Right cardiac atrium (tissue), 5 donors: Measurements from ENCODE around the gene PKP2. TPM values are rescaled to one million over a fixed set of nuclear protein-coding genes. Genes with fewer than 3 reads are reported as not detected.

ENCODE experiments used
- ATAC-seq, 2 donors: fragments of 200-7000 bp; cut with Tn5 transposase; one replicate each; pipeline versions ENCODE4 v1.8.0 to v1.9.1; 2020; ENCODE audit warnings: moderate library complexity in 2 of 2, mild to moderate bottlenecking in 1 of 2
- DNase-seq, 3 donors: peaks; one replicate each; pipeline ENCODE4 v3.0.0-alpha.2; 2020
- H3K27ac ChIP-seq: one replicate; pipeline ENCODE4 v1.5.1; 2013; ENCODE audit warnings: mild to moderate bottlenecking, low read length, control low read depth, moderate library complexity
- H3K27me3 ChIP-seq: one replicate; pipeline ENCODE4 v1.6.1; 2013; ENCODE audit not compliant: control insufficient read depth, insufficient read depth
- H3K4me1 ChIP-seq: one replicate; pipeline ENCODE4 v1.6.1; 2013; ENCODE audit warnings: low read length; ENCODE audit not compliant: control insufficient read depth, insufficient read depth
- H3K4me3 ChIP-seq: one replicate; pipeline ENCODE4 v1.5.1; 2013; ENCODE audit warnings: low read length, control low read depth
- H3K9me3 ChIP-seq: one replicate; pipeline ENCODE4 v1.6.1; 2013; ENCODE audit warnings: low read length; ENCODE audit not compliant: control insufficient read depth
- WGBS: extraction: QIAGEN DNeasy Blood & Tissue Kit; methylation state at CpG from one replicate; pipeline ENCODE4 v1.1.7; 2013; 5-methylcytosine and 5-hydroxymethylcytosine counted together
- intact Hi-C, 4 donors: fragments of 100-400 bp; cut with DNase I; formaldehyde crosslinking; loops; one replicate each; pipeline versions ENCODE4 v1.11.0 to v1.14.0; 2022 to 2023
- polyA plus RNA-seq: library from polyadenylated mRNA; stranded (reverse); fragments of 200-250 nt; gene quantifications from one replicate; pipeline ENCODE4 v1.2.3, GENCODE V29; 2013
- total RNA-seq, 4 donors: library from RNA; stranded (reverse); fragmentation: NEBNext Ultra II Directional; extraction: Animal tissue kit (Norgen Biotek cat#: 25700); gene quantifications; one replicate each; pipeline ENCODE4 v1.2.1, GENCODE V29; 2021
- donor health status: healthy with polysubstance abuse.
- donor health status: DM: no; HTN: yes; CAD: no.
- donor health status: DM: no; HTN: no; CAD: no.
- donor health status: DM: no; HTN: yes; CAD: no; lungs with severe emphysema.
- donor health status: DM: yes; HTN: yes; CAD: no.

Gene PKP2
- total and polyA plus RNA-seq, 5 donors = 84.6 to 374 (median 193) TPM

DNA sequence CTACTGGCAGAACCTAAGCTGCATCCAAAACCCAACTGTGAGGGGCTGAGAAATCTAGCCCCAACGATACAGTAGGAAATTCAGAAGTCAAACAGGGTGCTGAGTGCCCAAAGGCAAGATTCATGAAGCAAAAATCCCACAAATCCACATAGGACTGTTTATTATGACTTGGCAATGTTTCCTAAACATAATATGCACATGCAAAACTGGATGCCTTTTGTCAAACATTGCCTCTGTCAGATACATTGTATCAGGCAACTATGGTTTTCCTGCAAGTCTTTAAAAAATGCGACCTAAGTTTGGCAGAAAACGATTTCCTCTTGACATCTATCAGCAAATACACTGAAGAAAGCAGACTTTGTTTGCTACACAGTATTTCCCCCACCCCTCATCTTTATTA, 113.5 kb downstream of the PKP2 start:
- intact Hi-C loops = no loop called here
- 39% methylated on average over 3 of the region's 3 CpGs for WGBS
- no peak overlapping the region for H3K27ac ChIP-seq

DNA sequence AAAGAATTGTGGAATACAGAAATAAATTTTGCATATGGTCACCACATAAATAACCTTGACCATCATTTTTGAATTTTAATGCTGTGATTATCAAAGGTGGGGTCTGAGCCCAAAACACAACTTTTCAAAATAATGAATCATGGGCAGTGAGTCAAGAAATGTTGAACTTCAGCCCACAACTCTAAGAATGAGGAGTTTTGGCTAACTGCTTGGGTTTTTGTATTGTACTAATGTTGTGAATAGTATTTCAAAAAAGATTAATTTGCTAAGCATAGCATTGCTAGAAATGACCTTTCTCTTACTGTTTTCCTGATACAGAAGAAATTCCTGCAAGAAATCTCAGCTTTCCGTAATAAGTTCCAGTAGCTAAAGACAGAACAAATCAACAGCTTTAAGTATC, 116.5 kb downstream of the PKP2 start:
- ATAC-seq (no peak), DNase-seq (no peak)
- no peaks in the 10 kb centered on the region for H3K27me3 ChIP-seq
- no peaks in the 10 kb centered on the region for H3K9me3 ChIP-seq
- no peaks in the 10 kb centered on the region for H3K4me1 ChIP-seq
- no peak overlapping the region for H3K27ac ChIP-seq
- WGBS = 33% methylated on average over 1 of the region's 1 CpG
- no peak overlapping the region for H3K4me3 ChIP-seq
- intact Hi-C loops = no loop called here

More for the DNA sequence above, 113.5 kb downstream of the PKP2 start:
- Histone ChIP-seq H3K4me1 (no peaks in the 10 kb centered on the region), H3K9me3 (no peaks in the 10 kb centered on the region), H3K27me3 (no peaks in the 10 kb centered on the region), H3K4me3 (no peak overlapping the region)
- no peak for ATAC-seq
- DNase-seq = no peak

DNA sequence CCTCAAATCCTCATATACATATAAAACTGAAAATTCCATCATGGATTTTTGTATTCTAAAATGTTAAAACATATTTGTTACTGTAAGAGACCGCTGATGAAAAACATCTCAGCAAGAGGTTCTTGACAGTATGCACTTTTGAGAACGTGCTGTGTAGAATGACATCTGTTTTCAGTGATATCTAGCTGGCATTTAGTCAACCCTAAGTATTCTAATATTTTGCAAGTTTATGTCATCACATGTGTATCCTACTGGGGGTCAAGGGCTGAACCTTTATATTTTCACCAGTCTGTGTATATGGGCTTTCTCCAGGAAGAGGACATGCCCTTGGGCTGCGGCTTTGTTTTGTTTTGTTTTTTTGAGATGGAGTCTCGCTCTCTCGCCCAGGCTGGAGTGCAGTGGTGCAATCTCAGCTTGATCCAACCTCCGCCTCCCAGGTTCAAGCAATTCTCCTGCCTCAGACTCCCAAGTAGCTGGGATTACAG, 118.8 kb downstream of the PKP2 start:
- DNase-seq (no peak), ATAC-seq (peak in 1 of 2 donors; percentile 21)
- Histone ChIP-seq H3K27ac (no peak overlapping the region), H3K27me3 (no peaks in the 10 kb centered on the region), H3K9me3 (no peaks in the 10 kb centered on the region), H3K4me1 (no peaks in the 10 kb centered on the region), H3K4me3 (no peak overlapping the region)
- WGBS = 51% methylated on average over 6 of the region's 6 CpGs
- intact Hi-C loops = no loop called here

DNA sequence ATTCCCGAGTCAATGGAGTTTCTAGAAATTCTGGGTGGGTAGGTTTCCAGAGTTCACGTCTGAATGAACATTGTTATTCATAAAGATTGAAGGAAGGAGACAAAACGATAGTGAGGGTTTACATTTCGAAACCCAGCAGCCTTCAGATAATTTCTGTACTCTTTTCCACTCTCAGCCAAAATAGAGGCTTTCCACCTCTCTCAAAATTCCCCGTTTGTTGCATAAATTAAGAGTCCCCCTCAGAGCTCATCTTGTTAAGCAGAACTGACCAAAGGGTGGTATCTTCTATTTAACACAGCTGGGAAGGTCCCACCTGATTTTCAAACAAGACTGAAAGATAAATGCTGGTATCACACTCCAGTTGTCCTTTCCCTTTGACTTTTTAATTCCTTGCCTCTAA, 119.4 kb downstream of the PKP2 start:
- intact Hi-C loops = no loop called here
- WGBS = 52% methylated on average over 5 of the region's 5 CpGs
- H3K4me1 ChIP-seq = no peaks in the 10 kb centered on the region
- H3K9me3 ChIP-seq = no peaks in the 10 kb centered on the region
- no peaks in the 10 kb centered on the region for H3K27me3 ChIP-seq
- DNase-seq (no peak), ATAC-seq (no peak)
- H3K27ac ChIP-seq = no peak overlapping the region
- H3K4me3 ChIP-seq = no peak overlapping the region

DNA sequence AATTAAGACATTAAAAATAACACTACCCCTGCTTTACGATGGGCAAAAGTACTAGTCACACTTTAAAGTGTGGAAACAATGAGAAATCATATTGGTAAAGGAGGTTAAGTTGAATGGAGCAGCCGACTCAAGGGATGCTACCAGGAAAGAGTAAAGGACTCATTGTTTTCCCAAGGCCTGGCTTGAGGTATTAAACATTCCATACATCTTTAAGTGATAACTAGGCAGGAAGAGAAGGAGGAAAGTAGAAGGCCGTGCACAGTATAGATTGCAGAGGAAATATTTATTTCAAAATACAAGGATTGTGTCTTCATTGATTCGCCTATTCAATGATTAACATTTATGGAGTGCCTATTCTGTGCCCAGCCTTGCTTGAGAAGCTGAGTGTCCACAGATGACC, 120.3 kb downstream of the PKP2 start:
- 78% methylated on average over 4 of the region's 4 CpGs for WGBS
- DNase-seq (no peak), ATAC-seq (no peak)
- Histone ChIP-seq H3K4me1 (no peaks in the 10 kb centered on the region), H3K27ac (no peak overlapping the region), H3K4me3 (no peak overlapping the region), H3K27me3 (no peaks in the 10 kb centered on the region), H3K9me3 (no peaks in the 10 kb centered on the region)
- intact Hi-C loops = no loop called here

DNA sequence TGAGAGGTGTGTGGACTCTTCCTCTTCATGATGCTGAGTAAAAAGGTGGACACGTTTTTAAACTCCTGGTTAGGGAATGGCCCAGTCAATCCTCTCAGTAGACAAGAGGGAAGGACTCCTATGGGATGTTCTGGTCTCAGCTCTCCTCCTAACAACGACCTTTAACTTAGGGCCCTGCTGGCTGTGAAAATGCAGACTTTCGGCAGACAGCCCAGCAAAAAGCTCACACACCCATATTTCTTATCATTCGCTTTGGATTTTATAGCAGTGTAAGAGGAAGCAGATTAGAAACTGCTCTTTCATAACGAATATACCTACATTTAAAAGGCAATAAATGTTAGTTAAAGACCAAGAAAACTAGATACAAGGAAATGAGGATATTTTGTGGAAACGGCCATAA, 122.9 kb downstream of the PKP2 start:
- ATAC-seq (no peak), DNase-seq (no peak)
- intact Hi-C loops = no loop called here
- H3K4me3 ChIP-seq = no peak overlapping the region
- H3K4me1 ChIP-seq = no peaks in the 10 kb centered on the region
- 44% methylated on average over 6 of the region's 6 CpGs for WGBS
- no peaks in the 10 kb centered on the region for H3K9me3 ChIP-seq
- H3K27ac ChIP-seq = no peak overlapping the region
- no peaks in the 10 kb centered on the region for H3K27me3 ChIP-seq

DNA sequence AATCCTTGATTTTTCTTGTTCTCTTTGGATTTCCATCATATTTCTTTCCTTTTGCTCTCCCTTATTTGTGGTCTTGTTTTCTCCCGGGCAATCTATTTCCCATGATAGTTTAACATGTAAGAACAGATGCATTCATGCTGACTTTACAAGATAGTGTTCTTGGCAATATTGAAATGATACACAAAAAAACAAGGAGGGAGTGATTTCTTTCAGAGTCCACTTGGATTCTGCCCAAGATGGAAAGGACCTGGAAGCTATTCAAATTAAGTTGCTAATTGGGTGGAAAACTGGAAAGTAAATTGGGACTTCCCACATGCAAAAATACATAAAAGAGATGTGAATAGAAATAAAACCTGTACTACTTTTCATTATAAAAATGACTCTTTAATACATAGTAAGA, 126.4 kb downstream of the PKP2 start:
- WGBS = 41% methylated on average over 1 of the region's 1 CpG
- DNase-seq = no peak

DNA sequence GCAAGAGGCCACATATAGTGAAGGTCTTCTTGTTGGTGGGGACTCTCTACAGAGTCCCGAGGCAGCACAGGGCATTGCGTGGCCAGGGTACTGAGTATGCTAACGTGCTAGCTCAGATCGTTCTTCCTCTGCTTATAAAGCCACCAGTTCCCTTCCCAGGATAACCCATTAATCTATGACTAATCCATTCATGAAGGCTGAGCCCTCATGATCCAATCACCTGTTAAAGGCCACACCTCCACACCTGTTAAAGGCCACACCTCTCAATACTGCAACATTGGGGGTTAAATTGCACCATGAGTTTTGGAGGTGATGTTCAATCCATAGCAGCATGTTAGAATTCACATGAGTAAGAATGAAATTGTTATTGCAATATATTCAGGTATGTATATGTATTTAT, 128.1 kb downstream of the PKP2 start:
- ATAC-seq = no peak
- H3K27me3 ChIP-seq = no peaks in the 10 kb centered on the region
- no peaks in the 10 kb centered on the region for H3K9me3 ChIP-seq
- WGBS = 68% methylated on average over 4 of the region's 4 CpGs
- H3K4me1 ChIP-seq = no peaks in the 10 kb centered on the region
- H3K4me3 ChIP-seq = no peak overlapping the region
- H3K27ac ChIP-seq = no peak overlapping the region
- intact Hi-C loops = loop anchor here in 1 of 4 donors (10.0 kb wide), 1 partner anchor 1246 kb away; no protein-coding TSS in a partner anchor
- DNase-seq = no peak

More for the DNA sequence above, 126.4 kb downstream of the PKP2 start:
- no peaks in the 10 kb centered on the region for H3K4me1 ChIP-seq
- H3K27me3 ChIP-seq = no peaks in the 10 kb centered on the region
- ATAC-seq = no peak
- intact Hi-C loops = no loop called here
- no peak overlapping the region for H3K27ac ChIP-seq
- H3K4me3 ChIP-seq = no peak overlapping the region
- no peaks in the 10 kb centered on the region for H3K9me3 ChIP-seq

DNA sequence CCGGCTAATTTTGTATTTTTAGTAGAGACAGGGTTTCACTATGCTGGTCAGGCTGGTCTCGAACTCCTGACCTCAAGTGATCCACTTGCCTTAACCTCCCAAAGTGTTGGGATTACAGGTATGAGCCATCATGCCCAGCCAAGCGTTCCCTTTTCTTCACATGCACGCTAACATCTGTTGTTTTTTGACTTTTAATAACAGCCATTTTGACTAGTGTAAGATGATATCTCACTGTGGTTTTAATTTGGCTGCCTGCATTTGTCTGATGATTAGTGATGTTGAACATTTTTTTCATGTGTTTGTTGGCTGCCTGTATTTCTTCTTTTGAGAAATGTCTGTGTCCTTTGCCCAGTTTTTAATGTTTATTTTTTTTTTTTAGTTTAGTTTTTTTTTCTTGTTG, 130.7 kb downstream of the PKP2 start:
- DNase-seq = no peak
- H3K9me3 ChIP-seq = no peaks in the 10 kb centered on the region
- no peak for ATAC-seq
- 65% methylated on average over 4 of the region's 4 CpGs for WGBS
- no peaks in the 10 kb centered on the region for H3K27me3 ChIP-seq
- H3K4me3 ChIP-seq = no peak overlapping the region
- intact Hi-C loops = loop anchor here in 1 of 4 donors (10.0 kb wide), 1 partner anchor 1249 kb away; no protein-coding TSS in a partner anchor
- H3K27ac ChIP-seq = no peak overlapping the region
- H3K4me1 ChIP-seq = no peaks in the 10 kb centered on the region

DNA sequence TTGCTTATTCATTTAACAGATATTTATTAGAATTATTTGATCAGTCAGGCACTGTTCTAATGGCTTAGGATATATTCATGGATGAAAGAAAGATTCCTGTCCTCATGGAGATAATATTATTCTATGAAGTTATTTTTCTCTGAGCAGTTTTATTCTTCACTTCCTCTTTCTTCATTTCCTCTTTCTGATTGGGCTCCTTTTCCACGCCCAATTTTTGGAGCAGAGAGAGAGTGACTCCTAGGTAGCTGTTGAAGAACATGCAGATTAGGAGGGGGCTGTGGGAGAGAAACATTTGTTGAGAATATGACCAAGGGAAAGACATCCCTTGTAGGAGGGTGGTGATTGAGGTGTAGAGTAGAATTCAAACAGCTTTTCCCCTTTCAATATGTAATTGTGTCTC, 134.9 kb downstream of the PKP2 start:
- no peaks in the 10 kb centered on the region for H3K4me1 ChIP-seq
- DNase-seq (no peak), ATAC-seq (no peak)
- no peak overlapping the region for H3K27ac ChIP-seq
- H3K27me3 ChIP-seq = no peaks in the 10 kb centered on the region
- intact Hi-C loops = loop anchor here in 1 of 4 donors (10.0 kb wide), 1 partner anchor 1253 kb away; no protein-coding TSS in a partner anchor
- no peaks in the 10 kb centered on the region for H3K9me3 ChIP-seq
- no peak overlapping the region for H3K4me3 ChIP-seq
- 51% methylated on average over 1 of the region's 1 CpG for WGBS

DNA sequence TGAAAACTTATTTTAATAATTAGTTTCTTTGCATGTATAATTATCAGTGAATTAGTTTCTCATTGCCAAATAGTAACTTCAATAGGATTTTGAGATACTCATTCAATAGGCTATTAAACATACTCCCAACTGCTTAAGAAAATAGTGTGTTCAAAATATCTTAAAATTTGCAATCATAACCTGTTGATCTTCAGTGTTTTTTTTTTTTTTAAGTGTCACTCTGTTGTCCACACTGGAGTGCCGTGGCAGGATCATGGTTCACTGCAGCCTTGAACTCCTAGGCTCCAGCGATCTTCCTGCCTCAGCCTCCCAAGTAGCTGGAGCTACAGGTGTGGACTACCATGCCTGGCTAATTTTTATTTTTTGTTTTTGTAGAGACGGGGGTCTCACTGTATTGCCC, 139.4 kb downstream of the PKP2 start:
- no peaks in the 10 kb centered on the region for H3K9me3 ChIP-seq
- no peaks in the 10 kb centered on the region for H3K27me3 ChIP-seq
- DNase-seq (no peak), ATAC-seq (no peak)
- H3K4me3 ChIP-seq = no peak overlapping the region
- H3K4me1 ChIP-seq = no peaks in the 10 kb centered on the region
- 88% methylated on average over 3 of the region's 3 CpGs for WGBS
- intact Hi-C loops = loop anchor here (2.0 to 5.0 kb wide), 4 partner anchors 160 to 1265 kb away; partner anchors contain the start of gene ALG10 (in 2 of the 4)
- no peak overlapping the region for H3K27ac ChIP-seq
